Fibroblast of pulmonary artery (primary cell): ENCODE data around the gene CNIH3.

Experiments
- DNase-seq: peaks from one replicate; pipeline ENCODE4 v3.0.0-alpha.2; 2010; ENCODE audit warnings: low read depth
- H3K4me3 ChIP-seq: replicated peaks from 2 replicates; pipeline ENCODE4 v1.5.1; 2011; ENCODE audit warnings: low read depth, mild to moderate bottlenecking, control low read depth, low read length, moderate library complexity
- TF ChIP-seq, protein P1 (sequence below): IDR thresholded peaks from 2 replicates; pipeline ENCODE4 v1.5.1; 2011; ENCODE audit warnings: mild to moderate bottlenecking, control low read depth, low read length, inconsistent platforms; ENCODE audit errors: missing control alignments

The CNIH3 gene

DNA sequence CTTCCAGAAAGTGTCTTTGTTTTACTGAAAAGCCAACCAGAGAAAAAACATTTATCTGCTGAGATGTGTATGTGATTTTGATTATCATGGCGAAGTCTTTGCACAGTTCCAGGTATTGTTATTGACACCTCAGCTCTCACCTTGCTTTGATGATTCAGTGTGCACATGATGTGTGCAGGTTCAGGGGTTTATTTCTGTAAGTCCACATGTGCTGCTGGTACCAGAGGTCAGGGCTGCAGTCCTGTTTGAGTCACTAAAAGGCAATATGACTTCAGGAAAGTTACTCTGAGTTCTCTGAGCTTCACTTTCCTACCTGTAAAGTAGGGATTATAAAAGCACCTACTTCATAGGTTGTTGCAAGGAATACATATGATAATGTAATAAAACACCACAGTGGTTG, 97.1 kb downstream of the CNIH3 start:
- TF ChIP-seq, protein P1, sequence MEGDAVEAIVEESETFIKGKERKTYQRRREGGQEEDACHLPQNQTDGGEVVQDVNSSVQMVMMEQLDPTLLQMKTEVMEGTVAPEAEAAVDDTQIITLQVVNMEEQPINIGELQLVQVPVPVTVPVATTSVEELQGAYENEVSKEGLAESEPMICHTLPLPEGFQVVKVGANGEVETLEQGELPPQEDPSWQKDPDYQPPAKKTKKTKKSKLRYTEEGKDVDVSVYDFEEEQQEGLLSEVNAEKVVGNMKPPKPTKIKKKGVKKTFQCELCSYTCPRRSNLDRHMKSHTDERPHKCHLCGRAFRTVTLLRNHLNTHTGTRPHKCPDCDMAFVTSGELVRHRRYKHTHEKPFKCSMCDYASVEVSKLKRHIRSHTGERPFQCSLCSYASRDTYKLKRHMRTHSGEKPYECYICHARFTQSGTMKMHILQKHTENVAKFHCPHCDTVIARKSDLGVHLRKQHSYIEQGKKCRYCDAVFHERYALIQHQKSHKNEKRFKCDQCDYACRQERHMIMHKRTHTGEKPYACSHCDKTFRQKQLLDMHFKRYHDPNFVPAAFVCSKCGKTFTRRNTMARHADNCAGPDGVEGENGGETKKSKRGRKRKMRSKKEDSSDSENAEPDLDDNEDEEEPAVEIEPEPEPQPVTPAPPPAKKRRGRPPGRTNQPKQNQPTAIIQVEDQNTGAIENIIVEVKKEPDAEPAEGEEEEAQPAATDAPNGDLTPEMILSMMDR: no peak
- H3K4me3 ChIP-seq: no peak overlapping the region
- DNase-seq: no peak

- TF ChIP-seq, protein P1: no peak
- DNase-seq: no peak
- no peak overlapping the region for H3K4me3 ChIP-seq
Observed at GRCh38 chr1:224714553-224714952, 98.4 kb downstream of the CNIH3 start.

- H3K4me3 ChIP-seq: no peak overlapping the region
- TF ChIP-seq, protein P1: no peak
- DNase-seq: no peak
Observed at GRCh38 chr1:224718470-224719053, 102.4 kb downstream of the CNIH3 start.

GRCh38 chr1:224719716-224720115, 103.6 kb downstream of the CNIH3 start:
- TF ChIP-seq, protein P1: no peak
- H3K4me3 ChIP-seq: no peak overlapping the region
- DNase-seq: no peak

- TF ChIP-seq, protein P1: no peak
- no peak for DNase-seq
- H3K4me3 ChIP-seq: no peak overlapping the region
Observed at GRCh38 chr1:224720216-224720615, 104.1 kb downstream of the CNIH3 start.

- TF ChIP-seq, protein P1: no peak
- DNase-seq: no peak
- H3K4me3 ChIP-seq: no peak overlapping the region
Observed at GRCh38 chr1:224721000-224721399, 104.9 kb downstream of the CNIH3 start.

DNA sequence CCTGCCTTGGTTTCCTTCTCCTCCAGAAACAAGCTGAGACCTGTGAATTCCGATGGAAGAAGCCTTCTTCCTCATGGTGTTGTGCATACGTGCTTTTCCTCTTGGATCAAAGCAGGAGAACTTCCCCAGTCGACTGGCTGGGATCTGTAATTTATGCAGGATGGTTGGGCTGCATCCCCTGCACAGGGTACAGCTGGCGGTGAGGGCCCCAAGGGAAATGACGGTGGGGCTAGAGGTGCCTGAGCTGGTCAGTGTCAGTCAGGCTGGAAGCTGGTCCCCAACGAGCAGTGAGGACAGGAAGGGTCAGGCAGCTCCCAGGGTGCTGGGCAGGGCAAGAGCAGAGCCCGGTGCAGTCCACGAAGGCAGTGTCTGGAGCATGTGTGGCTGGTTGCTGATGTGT, 106.7 kb downstream of the CNIH3 start:
- no peak for DNase-seq
- TF ChIP-seq, protein P1: no peak
- no peak overlapping the region for H3K4me3 ChIP-seq
